Stomach (tissue), 4 donors: Measurements from ENCODE around the gene CCDC30.

ENCODE experiments used
- POLR2A ChIP-seq, 4 donors: fragments of 450-650 bp; IDR thresholded peaks; one replicate each; pipeline ENCODE4 v1.6.1; 2016; ENCODE audit warnings: antibody characterized with exemption in 4 of 4, control low read depth in 2 of 4, mild to moderate bottlenecking in 1 of 4, moderate library complexity in 1 of 4
- POLR2AphosphoS5 ChIP-seq, 3 donors: sonication (generic); formaldehyde crosslinking; IDR thresholded peaks; one replicate each; pipeline ENCODE4 v1.6.1; 2016; ENCODE audit warnings: antibody characterized with exemption in 3 of 3
- TF ChIP-seq, protein P1 (sequence below), 7 experiments: fragments of 450-650 bp in 4 of 7; fragments of 200-600 bp in 3 of 7; sonication (generic) in 3 of 7; IDR thresholded peaks; one replicate each; pipeline ENCODE4 v1.5.1; 2016 to 2019; ENCODE audit warnings: antibody characterized with exemption in 7 of 7, control low read depth in 2 of 7, mild to moderate bottlenecking in 1 of 7

- TF ChIP-seq, protein P1, sequence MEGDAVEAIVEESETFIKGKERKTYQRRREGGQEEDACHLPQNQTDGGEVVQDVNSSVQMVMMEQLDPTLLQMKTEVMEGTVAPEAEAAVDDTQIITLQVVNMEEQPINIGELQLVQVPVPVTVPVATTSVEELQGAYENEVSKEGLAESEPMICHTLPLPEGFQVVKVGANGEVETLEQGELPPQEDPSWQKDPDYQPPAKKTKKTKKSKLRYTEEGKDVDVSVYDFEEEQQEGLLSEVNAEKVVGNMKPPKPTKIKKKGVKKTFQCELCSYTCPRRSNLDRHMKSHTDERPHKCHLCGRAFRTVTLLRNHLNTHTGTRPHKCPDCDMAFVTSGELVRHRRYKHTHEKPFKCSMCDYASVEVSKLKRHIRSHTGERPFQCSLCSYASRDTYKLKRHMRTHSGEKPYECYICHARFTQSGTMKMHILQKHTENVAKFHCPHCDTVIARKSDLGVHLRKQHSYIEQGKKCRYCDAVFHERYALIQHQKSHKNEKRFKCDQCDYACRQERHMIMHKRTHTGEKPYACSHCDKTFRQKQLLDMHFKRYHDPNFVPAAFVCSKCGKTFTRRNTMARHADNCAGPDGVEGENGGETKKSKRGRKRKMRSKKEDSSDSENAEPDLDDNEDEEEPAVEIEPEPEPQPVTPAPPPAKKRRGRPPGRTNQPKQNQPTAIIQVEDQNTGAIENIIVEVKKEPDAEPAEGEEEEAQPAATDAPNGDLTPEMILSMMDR (IDR thresholded peaks at IDR 0.05), result no peak
- TF ChIP-seq POLR2AphosphoS5 (IDR thresholded peaks at IDR 0.05) (no peak), POLR2A (IDR thresholded peaks at IDR 0.05) (no peak)
Observed at GRCh38 chr1:42658877-42659337, 195.8 kb downstream of the CCDC30 start.
